HPDE6-E6E7 (cell line): ENCODE results near the gene JPH4.
"Not testable (repeated sequence)": the region's sequence is repeated elsewhere in the genome, so short reads cannot be mapped to it uniquely, and the experiment has no call there.

ENCODE experiments used
- DNase-seq: peaks from one replicate; pipeline ENCODE4 v3.0.0; 2011; ENCODE audit warnings: missing footprints; ENCODE audit errors: extremely low spot score

JPH4 gene

DNA sequence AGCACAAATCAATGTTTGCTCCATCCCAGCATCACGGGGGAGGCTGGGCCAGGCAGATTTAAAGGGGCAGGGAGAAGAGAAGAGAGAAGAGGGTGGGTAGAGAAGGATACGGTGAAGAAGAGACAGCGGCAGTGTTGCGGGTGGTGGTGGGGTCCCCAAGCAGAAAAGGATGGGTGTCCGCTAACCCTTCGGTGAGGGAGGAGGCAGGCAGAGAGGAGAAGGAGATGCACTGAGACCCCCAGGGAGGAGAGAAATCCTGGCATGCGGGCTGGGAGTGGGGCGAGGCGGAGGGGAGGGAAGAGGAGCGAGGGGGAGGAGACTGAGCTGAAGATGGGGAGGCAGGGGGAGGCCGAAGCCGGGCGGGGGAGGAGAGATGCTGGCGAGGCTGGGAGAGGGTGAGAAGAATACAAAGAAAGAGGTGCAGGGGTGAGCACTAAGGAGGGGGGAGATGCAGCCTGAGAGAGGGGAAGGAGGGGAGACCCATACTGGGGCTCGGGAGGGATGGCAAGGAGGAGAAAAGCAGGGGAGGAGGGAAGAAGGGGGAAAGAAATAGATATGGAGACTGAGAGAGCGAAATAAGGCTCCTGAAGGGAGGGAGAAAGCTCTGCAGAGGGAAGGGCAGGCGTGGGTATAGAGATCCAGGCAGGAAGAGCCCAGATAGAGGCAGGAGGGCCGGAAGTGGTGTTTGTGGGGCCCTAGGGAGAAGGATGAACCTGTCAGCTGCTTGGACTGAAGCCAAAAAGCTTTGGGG lies at the start of gene JPH4:
Gene JPH4 (minus strand): TSS at position 231 of the 751 bp plus-strand sequence. CDS start 1,337 bp downstream, outside the sequence.
- no peak for DNase-seq

DNA sequence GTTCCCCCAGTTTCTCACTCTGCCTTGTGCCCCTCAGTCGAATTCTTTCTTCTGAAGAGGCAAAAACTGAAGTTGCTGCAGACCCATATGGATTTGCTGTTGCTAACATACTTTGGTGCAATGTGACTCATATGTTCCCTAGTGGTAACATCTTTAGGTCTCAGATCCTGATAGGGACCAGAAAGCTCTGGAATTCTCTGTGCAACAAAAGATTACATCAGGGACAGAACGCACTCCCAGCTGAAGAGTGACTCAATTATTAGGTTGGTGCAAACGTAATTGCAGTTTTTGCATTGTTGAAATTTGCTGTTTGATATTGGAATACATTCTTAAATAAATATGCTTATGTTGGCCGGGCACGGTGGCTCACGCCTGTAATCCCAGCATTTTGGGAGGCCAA lies 49.4 kb upstream of the JPH4 start:
- no peak for DNase-seq

DNA sequence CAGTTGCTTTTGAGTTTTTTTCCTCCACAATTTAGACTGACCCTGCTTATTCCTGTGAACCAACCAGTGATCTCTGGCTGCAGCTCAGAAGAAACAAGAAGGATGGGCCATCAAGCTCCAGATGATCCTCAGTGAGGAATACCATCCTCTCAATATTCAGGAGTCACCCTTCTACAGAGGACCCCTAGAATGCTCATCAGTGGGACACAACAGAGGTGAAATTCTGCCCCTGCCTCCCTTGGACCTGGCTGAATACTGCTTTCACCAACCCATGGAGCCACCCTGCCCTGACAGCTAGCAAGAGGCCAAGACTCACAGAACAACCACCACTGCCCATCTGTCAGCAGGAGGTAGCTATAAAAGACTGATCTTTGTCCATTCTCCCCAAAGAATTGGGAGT lies 48.4 kb upstream of the JPH4 start:
- DNase-seq = no peak

DNA sequence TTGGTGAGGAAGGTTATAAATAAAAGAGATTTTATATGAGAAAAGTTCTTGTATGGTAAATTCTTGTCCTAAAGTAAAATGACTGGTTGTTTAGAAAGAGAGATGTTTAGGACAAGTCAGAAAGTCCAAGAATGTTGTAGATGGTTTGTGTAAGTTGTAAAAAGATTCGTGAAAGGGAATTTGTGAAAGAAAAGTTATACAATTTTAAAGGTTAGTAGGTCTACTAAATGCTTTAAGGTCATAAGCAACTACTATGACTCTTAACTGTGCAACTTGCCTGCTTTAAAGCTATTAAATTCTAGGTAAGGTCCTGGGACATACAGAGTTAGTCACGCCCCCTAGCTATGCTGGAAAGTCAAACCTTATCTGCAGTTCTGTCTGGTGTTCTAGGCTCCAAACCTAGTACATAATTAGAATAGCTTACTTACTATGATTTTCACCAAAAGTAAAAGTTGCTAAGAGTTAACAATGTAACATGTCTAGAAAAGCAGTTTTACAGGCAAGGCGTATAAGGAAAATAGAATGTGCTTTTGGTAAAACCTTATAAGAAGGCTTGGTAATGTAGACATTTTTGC lies 46.3 kb upstream of the JPH4 start:
- no peak for DNase-seq

DNA sequence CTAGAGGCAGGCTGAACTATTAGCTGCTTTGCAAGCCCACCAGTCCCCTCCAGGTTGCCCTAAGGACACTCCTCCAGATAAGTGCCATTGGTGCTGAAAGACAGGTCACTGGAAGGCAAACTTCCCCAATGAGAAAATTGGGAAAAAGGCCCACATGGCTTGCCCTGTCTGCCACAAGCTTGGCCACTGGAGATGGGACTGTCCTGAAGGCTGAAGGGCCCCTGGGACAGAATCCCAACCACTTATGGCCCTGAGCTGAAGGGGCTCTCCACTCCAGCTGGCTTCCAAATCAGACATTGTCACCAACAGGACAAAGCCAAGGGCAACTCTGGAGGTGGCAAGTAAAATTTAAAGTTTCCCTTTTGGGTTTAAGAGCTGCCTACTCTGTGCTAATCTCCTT lies 45.4 kb upstream of the JPH4 start:
- no peak for DNase-seq

DNA sequence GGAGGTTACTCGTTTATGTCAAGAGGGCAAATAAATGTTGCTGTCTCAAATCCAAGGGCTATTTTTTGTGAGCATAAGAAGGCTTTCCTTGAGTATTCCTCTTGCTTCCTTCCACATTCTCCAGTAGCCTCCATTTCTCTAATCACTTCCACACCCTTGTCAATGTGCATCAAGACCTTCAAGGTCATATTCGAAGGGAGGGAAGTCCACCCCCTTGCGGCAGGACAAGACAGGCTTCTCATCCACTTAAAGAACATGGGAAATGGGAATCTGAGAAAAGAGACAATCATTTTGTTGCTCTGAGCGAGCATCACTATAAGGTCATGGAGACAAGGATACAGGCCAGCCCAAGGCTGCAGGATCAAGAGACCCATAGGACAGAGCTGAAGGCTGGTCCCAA lies 44.4 kb upstream of the JPH4 start:
- no peak for DNase-seq

DNA sequence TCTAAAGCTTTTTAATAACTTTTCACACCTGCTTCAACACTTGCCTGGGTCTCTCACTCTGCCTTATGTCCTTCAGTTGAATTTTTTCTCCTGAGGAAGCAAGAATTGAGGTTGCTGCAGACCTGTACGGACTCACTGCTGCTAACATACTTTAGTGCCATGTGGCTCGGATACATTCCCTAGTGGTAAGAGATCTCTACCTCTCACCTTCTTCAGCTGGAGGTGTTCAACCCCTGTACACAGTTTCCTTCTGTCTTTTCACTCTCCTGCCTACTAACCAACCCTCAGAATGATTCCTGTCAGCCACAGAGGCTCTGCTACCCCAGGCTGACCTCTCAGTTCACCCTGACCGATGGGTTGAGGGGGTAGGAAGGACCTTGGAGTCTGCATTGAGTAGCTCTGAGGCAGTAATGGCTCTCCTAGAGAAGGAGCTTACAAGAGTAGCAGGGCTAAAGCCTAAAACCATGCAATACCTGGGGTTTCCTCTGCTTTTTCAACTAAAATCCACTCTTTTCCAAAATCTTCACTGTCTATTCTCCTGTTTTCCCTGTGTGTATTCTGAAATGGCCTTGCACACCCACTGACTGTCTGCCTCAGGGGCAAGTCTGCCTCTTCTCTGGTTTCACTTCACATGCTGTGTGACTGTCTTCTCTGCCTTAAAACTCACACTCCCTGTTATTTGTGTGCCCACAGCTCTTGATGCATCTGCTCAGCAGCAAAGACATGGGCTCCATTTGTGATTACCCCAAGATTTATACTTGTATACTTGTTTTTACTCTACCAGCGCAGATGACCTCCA lies 43.5 kb upstream of the JPH4 start:
- no peak for DNase-seq

DNA sequence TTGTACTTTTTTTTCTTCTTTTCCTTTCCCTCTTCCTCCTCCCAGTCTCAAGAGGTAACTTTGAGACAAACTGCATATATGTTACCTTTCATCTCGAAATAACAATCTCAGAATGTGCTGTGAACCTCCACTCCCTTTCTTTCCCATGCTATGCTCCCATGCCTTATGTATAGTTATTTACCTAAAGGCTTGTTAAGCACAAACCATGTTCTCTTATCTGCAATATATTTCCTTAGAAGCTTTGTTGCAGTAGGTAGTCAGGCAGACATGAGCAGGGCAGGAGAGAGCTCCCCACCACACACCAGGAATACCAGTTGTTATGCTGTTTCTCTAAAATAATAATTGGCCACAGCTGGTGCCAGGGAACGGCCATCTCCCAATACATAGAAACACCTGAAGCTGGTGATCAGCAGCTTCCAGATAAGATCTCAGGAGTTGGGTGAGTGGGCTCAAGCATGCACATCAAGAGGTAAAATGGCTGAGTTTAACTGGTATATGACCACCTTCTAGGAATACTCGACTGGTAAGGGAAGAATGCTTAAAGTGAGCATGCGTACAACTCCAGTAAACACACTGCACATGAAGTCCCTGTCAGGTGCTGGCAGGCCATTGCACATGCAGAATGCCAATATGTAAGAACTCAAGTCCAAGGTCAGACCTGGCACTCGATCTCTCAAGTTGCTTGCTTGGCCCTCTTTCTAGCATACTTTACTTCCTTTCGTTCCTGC lies 42.8 kb upstream of the JPH4 start:
- DNase-seq = no peak

DNA sequence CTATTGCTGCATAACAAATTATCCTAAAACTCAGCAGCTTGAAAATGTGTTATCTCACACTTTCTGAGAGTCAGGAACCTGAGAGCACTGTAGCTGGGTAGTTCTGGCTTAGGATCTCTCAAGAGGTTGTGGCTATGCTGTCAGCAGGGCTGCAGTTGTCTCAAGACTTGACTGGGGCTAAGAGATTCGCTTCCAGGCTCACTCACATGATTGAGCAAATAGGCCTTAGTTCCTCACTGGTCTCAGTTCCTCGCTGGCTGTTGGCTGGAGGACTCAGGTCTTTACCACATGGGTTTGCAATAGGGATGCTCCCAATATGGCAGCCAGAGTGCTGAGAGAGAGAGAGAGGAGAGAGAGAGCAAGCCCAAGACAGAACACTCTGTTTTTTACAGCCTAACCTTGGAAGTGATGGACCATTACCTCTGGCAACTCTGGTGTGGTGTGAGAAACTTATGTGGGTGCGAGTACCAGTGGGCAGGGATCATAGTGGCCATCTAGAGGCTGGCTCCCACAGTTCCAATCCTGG lies 41.6 kb upstream of the JPH4 start:
- DNase-seq = no peak

DNA sequence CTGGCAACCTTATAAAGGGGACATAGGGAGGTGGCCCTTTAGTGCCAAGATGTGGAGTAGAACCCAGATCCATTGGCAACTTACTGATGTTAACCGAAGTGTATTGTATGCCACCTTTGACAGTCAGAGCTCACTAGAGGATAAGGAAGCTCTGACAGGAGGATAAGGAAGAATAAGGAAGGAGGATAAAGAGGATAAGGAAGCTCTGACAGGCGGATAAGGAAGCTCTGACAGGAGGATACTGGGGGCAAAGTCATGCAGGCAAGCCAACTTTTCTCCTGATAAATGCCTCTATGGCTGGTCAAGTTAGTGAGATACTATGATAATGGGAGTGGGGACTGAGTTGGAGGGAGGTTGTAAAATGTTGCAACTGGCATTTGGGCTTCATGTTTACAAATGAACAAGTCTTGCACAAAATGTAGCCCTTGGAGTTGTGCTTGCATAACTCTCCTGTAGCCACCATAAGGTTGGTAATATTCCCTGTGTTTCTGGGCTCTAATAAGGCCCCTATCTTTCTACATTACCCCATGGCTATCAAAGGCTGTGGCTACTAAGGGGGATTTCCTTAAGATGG lies 39.9 kb upstream of the JPH4 start:
- DNase-seq = no peak

DNA sequence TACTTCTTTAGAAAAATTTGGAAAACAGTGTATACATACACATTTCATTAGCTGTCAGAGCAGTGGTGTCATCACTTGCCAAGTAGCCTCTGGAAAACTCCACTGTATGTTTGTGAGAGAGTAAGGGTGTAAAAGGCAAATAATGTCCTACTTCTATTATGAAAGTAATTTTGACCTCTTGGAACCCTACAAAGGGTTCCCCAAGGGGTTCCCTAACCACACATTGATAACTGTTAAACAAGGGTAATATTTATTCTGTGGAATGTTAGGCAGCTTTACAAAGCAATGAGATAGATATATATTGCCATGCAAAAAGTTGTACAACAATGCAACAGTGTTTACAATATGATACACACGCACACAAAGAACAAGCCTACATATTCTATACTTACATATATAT lies 38.9 kb upstream of the JPH4 start:
- DNase-seq = no peak

DNA sequence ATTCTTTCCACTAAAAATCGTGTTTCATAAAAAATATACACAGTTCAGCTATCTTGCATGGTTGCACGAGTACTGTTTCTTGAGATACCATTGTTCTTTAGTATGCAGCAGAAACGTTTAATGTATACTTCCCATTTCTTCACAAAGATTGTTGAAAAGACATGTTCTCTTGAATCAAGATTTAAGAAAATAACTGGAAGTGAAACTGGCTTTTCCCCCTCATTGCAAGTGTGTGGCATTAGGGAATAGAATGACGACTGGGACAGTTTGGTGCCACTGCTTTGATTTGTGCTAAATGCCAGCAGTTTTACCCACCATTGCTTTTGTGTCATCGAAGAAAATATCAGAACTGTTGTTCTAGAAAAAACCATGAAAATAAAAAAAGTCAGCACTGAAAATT lies 37.3 kb upstream of the JPH4 start:
- no peak for DNase-seq

DNA sequence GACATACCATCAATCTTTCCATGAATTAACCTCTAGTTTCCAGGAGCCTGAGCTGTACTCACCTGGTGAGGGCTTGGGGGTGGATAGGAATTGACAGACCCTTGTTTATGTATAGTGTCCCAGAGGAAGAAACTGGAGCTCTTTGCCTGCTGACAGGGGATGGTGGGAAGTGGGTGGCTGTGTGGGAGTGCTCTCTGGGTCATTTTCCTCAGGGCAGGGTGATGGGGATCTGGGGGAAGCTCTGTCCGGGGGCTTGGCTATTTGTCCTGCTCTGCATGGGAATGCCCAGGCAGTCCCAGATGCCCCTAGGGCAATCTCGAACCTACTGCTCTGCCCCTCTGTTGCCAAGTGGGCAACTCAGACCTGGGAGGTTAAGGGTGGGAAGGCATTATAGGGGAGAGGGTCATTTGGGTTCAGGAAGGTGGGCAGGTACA lies 35.8 kb upstream of the JPH4 start:
- no peak for DNase-seq

DNA sequence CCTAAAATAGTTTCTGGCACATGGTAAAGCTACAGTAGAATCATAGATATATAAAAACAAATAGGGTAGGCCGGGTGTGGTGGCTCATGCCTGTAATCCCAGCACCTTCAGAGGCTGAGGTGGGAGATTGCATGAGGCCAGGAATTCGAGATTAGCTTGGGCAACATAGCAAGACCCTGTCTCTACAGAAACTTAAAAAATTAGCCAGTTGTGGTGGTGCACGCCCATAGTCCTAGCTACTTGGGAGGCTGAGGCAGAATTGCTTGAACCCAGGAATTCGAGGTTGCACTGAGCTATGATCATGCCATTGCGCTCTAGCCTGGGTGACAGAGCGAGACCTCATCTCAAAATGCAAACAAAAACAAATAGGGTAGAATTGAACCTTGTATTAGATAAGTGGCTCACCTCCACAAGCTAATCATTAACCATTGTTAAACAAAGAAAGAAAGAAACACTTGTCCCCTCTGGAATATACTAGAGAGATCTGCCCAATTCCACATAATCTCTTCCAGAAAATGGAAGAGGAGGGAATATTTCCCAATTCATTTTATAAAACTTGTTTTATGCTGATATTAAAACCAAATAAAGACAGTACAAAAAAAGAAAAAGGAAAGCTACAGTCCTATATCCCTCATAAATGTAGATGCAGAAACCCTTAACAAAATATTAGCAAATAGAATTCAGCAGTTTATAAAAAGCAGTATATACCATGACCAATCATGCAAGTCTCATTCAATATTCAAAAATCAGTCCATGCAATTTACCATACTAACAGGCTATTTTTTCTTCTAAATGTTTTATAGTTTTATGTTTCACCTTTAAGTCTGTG lies 34.9 kb upstream of the JPH4 start:
- no peak for DNase-seq

DNA sequence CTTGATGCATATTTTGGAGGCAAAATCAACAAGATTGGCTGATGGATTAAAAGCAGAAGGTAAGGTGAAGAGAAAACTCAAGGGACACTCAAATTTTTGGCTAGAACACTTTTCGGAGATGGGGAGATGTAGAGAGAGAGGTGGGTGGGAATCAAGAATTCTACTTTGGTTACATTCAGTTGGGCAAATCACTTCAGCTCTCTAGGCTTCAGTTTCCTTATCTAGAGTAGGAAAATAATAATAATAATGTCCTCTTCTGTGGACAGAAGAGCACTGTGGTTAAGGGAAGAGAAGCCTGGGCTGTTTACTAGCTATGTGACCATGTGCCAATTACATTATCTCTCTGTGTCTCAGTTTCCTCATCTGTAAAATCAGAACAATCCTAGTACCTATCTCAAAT lies 34.2 kb upstream of the JPH4 start:
- DNase-seq = no peak

DNA sequence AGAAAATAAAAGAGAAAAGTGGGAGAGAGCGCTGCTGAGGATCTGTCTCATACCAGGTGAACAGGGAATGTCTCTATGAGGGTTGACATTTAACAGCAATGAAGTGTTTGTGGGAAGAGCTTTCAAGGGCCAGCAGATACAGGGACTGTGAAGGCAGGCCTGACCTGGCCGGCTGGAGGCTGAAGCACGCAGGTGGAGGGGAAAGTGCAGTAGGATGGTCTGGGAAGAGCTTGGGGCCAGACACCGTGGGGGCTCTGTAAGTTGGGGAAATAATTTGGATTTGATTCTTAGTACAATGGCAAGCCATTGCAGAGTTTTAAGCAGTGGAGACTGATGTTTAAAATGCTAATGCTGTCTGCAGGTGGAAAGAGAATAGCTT lies 33.8 kb upstream of the JPH4 start:
- no peak for DNase-seq

DNA sequence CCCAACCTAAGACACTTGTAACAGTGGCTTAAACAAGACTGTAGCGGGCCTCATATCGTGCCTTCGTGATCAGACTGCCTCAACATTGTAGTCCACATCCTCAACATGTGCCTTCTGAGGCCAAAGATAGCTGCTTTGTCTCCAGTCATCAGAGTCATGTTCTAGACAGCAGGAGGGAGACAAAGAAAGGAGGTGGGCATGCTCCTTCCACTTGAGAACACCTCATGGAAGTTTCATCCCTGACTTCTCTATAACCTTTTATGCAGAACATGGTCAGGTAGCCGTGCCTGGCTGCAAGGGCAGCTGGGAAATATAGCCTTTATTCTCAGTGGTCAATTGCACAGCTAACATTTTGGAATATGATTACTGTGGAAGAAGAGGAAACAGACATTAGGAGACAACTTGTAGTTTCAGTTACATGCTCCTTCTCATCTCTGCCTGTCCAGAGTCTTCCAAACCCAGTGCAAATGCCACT lies 32.3 kb upstream of the JPH4 start:
- no peak for DNase-seq

DNA sequence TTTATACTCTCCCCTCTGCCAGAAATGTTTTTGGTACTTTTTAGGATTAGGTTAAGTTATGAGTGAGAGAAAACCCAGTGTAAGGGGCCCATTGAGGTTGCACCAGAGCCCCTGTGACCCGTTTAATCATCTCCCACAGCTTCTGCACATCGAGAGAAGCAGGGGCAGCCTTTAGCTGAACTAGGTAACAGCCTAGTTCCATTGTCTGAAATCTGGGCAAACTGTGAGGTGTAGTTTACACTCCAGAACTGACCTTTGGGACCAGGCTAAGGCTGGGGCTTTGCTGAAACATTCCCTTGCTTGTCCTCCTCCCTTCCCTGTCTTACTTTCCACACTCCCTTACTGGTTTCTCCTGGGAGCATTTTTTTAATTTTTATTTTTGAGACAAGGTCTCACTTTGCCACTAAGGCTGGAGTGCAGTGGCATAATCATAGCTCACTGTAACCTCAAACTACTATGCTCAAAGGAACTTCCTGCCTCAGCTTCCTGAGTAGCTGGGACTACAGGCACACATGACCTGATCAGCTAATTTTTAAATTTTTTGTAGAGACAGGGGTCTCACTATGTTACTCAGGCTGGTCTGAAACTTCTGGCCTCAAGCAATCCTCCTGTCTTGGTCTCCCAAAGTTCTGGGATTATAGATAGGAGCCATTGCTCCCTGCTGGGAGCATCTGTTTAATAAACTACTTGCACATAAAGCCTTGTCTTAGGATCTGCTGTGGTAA lies 31.7 kb upstream of the JPH4 start:
- no peak for DNase-seq

DNA sequence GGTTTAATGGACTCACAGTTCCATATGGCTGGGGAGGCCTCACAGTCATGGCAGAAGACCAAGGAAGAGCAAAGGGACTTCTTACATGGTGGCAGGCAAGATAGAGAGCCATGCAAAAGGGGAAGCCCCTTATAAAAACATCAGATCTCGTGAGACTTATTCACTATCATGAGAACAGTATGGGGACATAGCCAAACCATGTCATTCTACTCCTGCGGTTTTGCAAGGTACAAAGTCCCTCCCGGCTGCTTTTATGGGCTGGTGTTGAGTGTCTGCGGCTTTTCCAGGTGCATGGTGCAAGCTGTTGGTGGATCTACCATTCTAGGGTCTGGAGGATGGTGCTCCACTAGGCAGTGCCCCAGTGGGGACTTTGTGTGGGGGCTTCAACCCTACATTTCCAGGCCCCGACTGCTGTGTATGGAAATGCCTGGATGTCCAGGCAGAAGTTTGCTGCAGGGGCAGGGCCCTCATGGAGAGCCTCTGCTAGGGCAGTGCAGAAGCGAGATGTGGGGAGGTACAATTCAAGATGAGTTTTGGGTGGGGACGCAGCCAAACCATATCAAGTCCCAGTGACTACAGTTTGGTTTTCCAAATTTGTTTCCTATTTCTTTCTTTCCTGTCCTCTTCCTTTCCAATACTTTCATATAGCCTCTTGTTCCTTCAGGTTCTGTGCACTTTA lies 31.0 kb upstream of the JPH4 start:
- not testable (repeated sequence) for DNase-seq
